Activated CD4-positive, alpha-beta memory T cell treated with anti-CD3 and anti-CD28 coated beads, Interleukin-2, amount 10 ng/mL, durations not matched to agents 7 days and 5 days (primary cell): Measurements from ENCODE around the gene SH3D19. TPM values are rescaled to one million over a fixed set of nuclear protein-coding genes. Genes with fewer than 3 reads are reported as not detected.

Experiments used
- CTCF ChIA-PET: fragments of 350-600 bp; sonication (Branson Sonifier 250); formaldehyde crosslinking; loops from one replicate; lab custom pipeline; 2021; ENCODE audit warnings: antibody characterized with exemption, inconsistent platforms; lab: Charles Lee
- POLR2A ChIA-PET: fragments of 350-600 bp; sonication (Branson Sonifier 250); formaldehyde crosslinking; loops from one replicate; lab custom pipeline; 2021; ENCODE audit warnings: antibody characterized with exemption; lab: Charles Lee
- DNase-seq: peaks from one replicate; pipeline ENCODE4 v3.0.0-alpha.2; 2020
- H3K27ac Mint-ChIP-seq: one replicate; pipeline ENCODE4 v1.8.0; 2021; ENCODE audit warnings: mild to moderate bottlenecking, mixed read lengths
- H3K27me3 Mint-ChIP-seq: one replicate; pipeline ENCODE4 v1.8.0; 2021; ENCODE audit warnings: mixed read lengths
- H3K36me3 Mint-ChIP-seq: one replicate; pipeline ENCODE4 v1.8.0; 2021; ENCODE audit warnings: low read depth, mixed read lengths
- H3K4me1 Mint-ChIP-seq: one replicate; pipeline ENCODE4 v1.8.0; 2021; ENCODE audit warnings: mixed read lengths
- H3K4me3 Mint-ChIP-seq: one replicate; pipeline ENCODE4 v1.8.0; 2021; ENCODE audit warnings: mild to moderate bottlenecking, mixed read lengths
- H3K9me3 Mint-ChIP-seq: one replicate; pipeline ENCODE4 v1.8.0; 2021; ENCODE audit warnings: mixed read lengths
- total RNA-seq, 2 experiments: library from RNA; stranded (reverse); gene quantifications; one replicate each; pipeline ENCODE4 v1.2.3, GENCODE V29; 2021

Gene SH3D19
- total RNA-seq, 2 experiments from 2014 or later, result not detected

GRCh38 chr4:151228189-151229119 lies 97.0 kb downstream of the SH3D19 start:
- CTCF ChIA-PET, result no interaction called here

GRCh38 chr4:151227731-151228130 lies 97.7 kb downstream of the SH3D19 start:
- POLR2A ChIA-PET, result no interaction called here
- no peaks in the 10 kb centered on the region for H3K9me3 Mint-ChIP-seq
- DNase-seq, result no peak
- H3K27me3 Mint-ChIP-seq, result peaks cover 18% of the 10 kb centered on the region
- CTCF ChIA-PET, result no interaction called here
- H3K36me3 Mint-ChIP-seq, result no peaks in the 10 kb centered on the region
- H3K4me1 Mint-ChIP-seq, result no peaks in the 10 kb centered on the region
- no peak overlapping the region for H3K27ac Mint-ChIP-seq
- H3K4me3 Mint-ChIP-seq, result no peak overlapping the region

More at GRCh38 chr4:151228189-151229119, 97.0 kb downstream of the SH3D19 start:
- Mint-ChIP-seq H3K36me3 (no peaks in the 10 kb centered on the region), H3K4me3 (no peak overlapping the region), H3K9me3 (no peaks in the 10 kb centered on the region), H3K4me1 (no peaks in the 10 kb centered on the region), H3K27ac (no peak overlapping the region), H3K27me3 (peaks cover 15% of the 10 kb centered on the region)
- DNase-seq, result no peak
- POLR2A ChIA-PET, result no interaction called here

- H3K36me3 Mint-ChIP-seq, result no peaks in the 10 kb centered on the region
- no peak overlapping the region for H3K27ac Mint-ChIP-seq
- no peaks in the 10 kb centered on the region for H3K9me3 Mint-ChIP-seq
- H3K4me1 Mint-ChIP-seq, result no peaks in the 10 kb centered on the region
- no peak for DNase-seq
- POLR2A ChIA-PET, result no interaction called here
- CTCF ChIA-PET, result no interaction called here
- peaks cover 18% of the 10 kb centered on the region for H3K27me3 Mint-ChIP-seq
- H3K4me3 Mint-ChIP-seq, result no peak overlapping the region
Measured at GRCh38 chr4:151227172-151227571, 98.2 kb downstream of the SH3D19 start.

GRCh38 chr4:151226004-151226932 lies 99.1 kb downstream of the SH3D19 start:
- Mint-ChIP-seq H3K27ac (no peak overlapping the region), H3K4me3 (no peak overlapping the region), H3K36me3 (no peaks in the 10 kb centered on the region), H3K27me3 (peaks cover 20% of the 10 kb centered on the region), H3K4me1 (no peaks in the 10 kb centered on the region), H3K9me3 (no peaks in the 10 kb centered on the region)
- POLR2A ChIA-PET, result no interaction called here
- CTCF ChIA-PET, result no interaction called here
- no peak for DNase-seq

- POLR2A ChIA-PET, result no interaction called here
- Mint-ChIP-seq H3K36me3 (no peaks in the 10 kb centered on the region), H3K9me3 (no peaks in the 10 kb centered on the region), H3K4me3 (no peak overlapping the region), H3K4me1 (no peaks in the 10 kb centered on the region), H3K27me3 (peaks cover 26% of the 10 kb centered on the region), H3K27ac (no peak overlapping the region)
- DNase-seq, result no peak
- CTCF ChIA-PET, result no interaction called here
Measured at GRCh38 chr4:151223465-151223864, 101.9 kb downstream of the SH3D19 start.

- no peak overlapping the region for H3K4me3 Mint-ChIP-seq
- H3K36me3 Mint-ChIP-seq, result no peaks in the 10 kb centered on the region
- no peak for DNase-seq
- H3K9me3 Mint-ChIP-seq, result no peaks in the 10 kb centered on the region
- no peak overlapping the region for H3K27ac Mint-ChIP-seq
- no peaks in the 10 kb centered on the region for H3K4me1 Mint-ChIP-seq
- CTCF ChIA-PET, result no interaction called here
- peaks cover 26% of the 10 kb centered on the region for H3K27me3 Mint-ChIP-seq
- POLR2A ChIA-PET, result no interaction called here
Measured at GRCh38 chr4:151219948-151220347, 105.5 kb downstream of the SH3D19 start.

GRCh38 chr4:151219091-151219490 lies 106.3 kb downstream of the SH3D19 start:
- DNase-seq, result no peak
- ChIA-PET POLR2A (no interaction called here), CTCF (no interaction called here)
- H3K4me3 Mint-ChIP-seq, result no peak overlapping the region
- H3K4me1 Mint-ChIP-seq, result no peaks in the 10 kb centered on the region
- H3K27ac Mint-ChIP-seq, result no peak overlapping the region
- no peaks in the 10 kb centered on the region for H3K36me3 Mint-ChIP-seq
- H3K27me3 Mint-ChIP-seq, result peaks cover 24% of the 10 kb centered on the region
- H3K9me3 Mint-ChIP-seq, result no peaks in the 10 kb centered on the region

- H3K27ac Mint-ChIP-seq, result no peak overlapping the region
- POLR2A ChIA-PET, result no interaction called here
- no peaks in the 10 kb centered on the region for H3K9me3 Mint-ChIP-seq
- CTCF ChIA-PET, result no interaction called here
- no peak overlapping the region for H3K4me3 Mint-ChIP-seq
- no peaks in the 10 kb centered on the region for H3K4me1 Mint-ChIP-seq
- peaks cover 22% of the 10 kb centered on the region for H3K27me3 Mint-ChIP-seq
- H3K36me3 Mint-ChIP-seq, result no peaks in the 10 kb centered on the region
- DNase-seq, result no peak
Measured at GRCh38 chr4:151218343-151218742, 107.1 kb downstream of the SH3D19 start.

- no peak for DNase-seq
- no peaks in the 10 kb centered on the region for H3K9me3 Mint-ChIP-seq
- no peak overlapping the region for H3K27ac Mint-ChIP-seq
- no peaks in the 10 kb centered on the region for H3K4me1 Mint-ChIP-seq
- H3K27me3 Mint-ChIP-seq, result peaks cover 19% of the 10 kb centered on the region
- H3K36me3 Mint-ChIP-seq, result no peaks in the 10 kb centered on the region
- no peak overlapping the region for H3K4me3 Mint-ChIP-seq
- ChIA-PET POLR2A (no interaction called here), CTCF (no interaction called here)
Measured at GRCh38 chr4:151217326-151217725, 108.1 kb downstream of the SH3D19 start.

- peaks cover 13% of the 10 kb centered on the region for H3K27me3 Mint-ChIP-seq
- H3K9me3 Mint-ChIP-seq, result no peaks in the 10 kb centered on the region
- CTCF ChIA-PET, result no interaction called here
- H3K4me1 Mint-ChIP-seq, result no peaks in the 10 kb centered on the region
- H3K27ac Mint-ChIP-seq, result no peak overlapping the region
- POLR2A ChIA-PET, result no interaction called here
- no peaks in the 10 kb centered on the region for H3K36me3 Mint-ChIP-seq
- no peak for DNase-seq
- no peak overlapping the region for H3K4me3 Mint-ChIP-seq
Measured at GRCh38 chr4:151215295-151215694, 110.1 kb downstream of the SH3D19 start.

GRCh38 chr4:151207868-151208267 lies 117.5 kb downstream of the SH3D19 start:
- no peak overlapping the region for H3K27ac Mint-ChIP-seq
- no peaks in the 10 kb centered on the region for H3K36me3 Mint-ChIP-seq
- ChIA-PET POLR2A (no interaction called here), CTCF (no interaction called here)
- no peak for DNase-seq
- H3K27me3 Mint-ChIP-seq, result no peaks in the 10 kb centered on the region
- no peak overlapping the region for H3K4me3 Mint-ChIP-seq
- no peaks in the 10 kb centered on the region for H3K9me3 Mint-ChIP-seq
- H3K4me1 Mint-ChIP-seq, result no peaks in the 10 kb centered on the region

- Mint-ChIP-seq H3K9me3 (no peaks in the 10 kb centered on the region), H3K27ac (no peak overlapping the region), H3K27me3 (no peaks in the 10 kb centered on the region), H3K4me3 (no peak overlapping the region), H3K4me1 (no peaks in the 10 kb centered on the region), H3K36me3 (no peaks in the 10 kb centered on the region)
- no peak for DNase-seq
- POLR2A ChIA-PET, result no interaction called here
- CTCF ChIA-PET, result no interaction called here
Measured at GRCh38 chr4:151207186-151207585, 118.2 kb downstream of the SH3D19 start.

GRCh38 chr4:151206241-151207005 lies 119.0 kb downstream of the SH3D19 start:
- DNase-seq, result no peak
- no peak overlapping the region for H3K4me3 Mint-ChIP-seq
- no peak overlapping the region for H3K27ac Mint-ChIP-seq
- POLR2A ChIA-PET, result no interaction called here
- CTCF ChIA-PET, result no interaction called here
- no peaks in the 10 kb centered on the region for H3K27me3 Mint-ChIP-seq
- no peaks in the 10 kb centered on the region for H3K36me3 Mint-ChIP-seq
- H3K4me1 Mint-ChIP-seq, result no peaks in the 10 kb centered on the region
- H3K9me3 Mint-ChIP-seq, result no peaks in the 10 kb centered on the region
